Measurements from ENCODE around the gene SLC9A9.

SLC9A9 gene

GRCh38 chr3:143658861-143659260 is 189.4 kb downstream of the SLC9A9 start:
- DNase-seq (ENCODE audit: low read depth), result no peak
- no peak for TF ChIP-seq CTCF (IDR thresholded peaks at IDR 0.05; ENCODE audit: control insufficient read depth, extremely low read depth, insufficient read depth)
- no peak overlapping the region for H3K4me3 ChIP-seq (ENCODE audit: low read depth, low read length)

- no peak for TF ChIP-seq CTCF (IDR thresholded peaks at IDR 0.05; ENCODE audit: control insufficient read depth, extremely low read depth, insufficient read depth)
- H3K4me3 ChIP-seq (ENCODE audit: low read depth, low read length), result no peak overlapping the region
- no peak for DNase-seq (ENCODE audit: low read depth)
Measured at GRCh38 chr3:143658116-143658515, 190.2 kb downstream of the SLC9A9 start.

- DNase-seq (ENCODE audit: low read depth), result no peak
- no peak for TF ChIP-seq CTCF (IDR thresholded peaks at IDR 0.05; ENCODE audit: control insufficient read depth, extremely low read depth, insufficient read depth)
- H3K4me3 ChIP-seq (ENCODE audit: low read depth, low read length), result no peak overlapping the region
Measured at GRCh38 chr3:143657391-143657790, 190.9 kb downstream of the SLC9A9 start.

GRCh38 chr3:143654906-143655305 is 193.4 kb downstream of the SLC9A9 start:
- no peak for DNase-seq (ENCODE audit: low read depth)
- no peak for TF ChIP-seq CTCF (IDR thresholded peaks at IDR 0.05; ENCODE audit: control insufficient read depth, extremely low read depth, insufficient read depth)
- no peak overlapping the region for H3K4me3 ChIP-seq (ENCODE audit: low read depth, low read length)

GRCh38 chr3:143653935-143654334 is 194.3 kb downstream of the SLC9A9 start:
- no peak overlapping the region for H3K4me3 ChIP-seq (ENCODE audit: low read depth, low read length)
- DNase-seq (ENCODE audit: low read depth), result no peak
- TF ChIP-seq CTCF (IDR thresholded peaks at IDR 0.05; ENCODE audit: control insufficient read depth, extremely low read depth, insufficient read depth), result no peak

GRCh38 chr3:143653493-143653892 is 194.8 kb downstream of the SLC9A9 start:
- no peak for DNase-seq (ENCODE audit: low read depth)
- no peak overlapping the region for H3K4me3 ChIP-seq (ENCODE audit: low read depth, low read length)
- TF ChIP-seq CTCF (IDR thresholded peaks at IDR 0.05; ENCODE audit: control insufficient read depth, extremely low read depth, insufficient read depth), result no peak

- DNase-seq (ENCODE audit: low read depth), result no peak
- no peak for TF ChIP-seq CTCF (IDR thresholded peaks at IDR 0.05; ENCODE audit: control insufficient read depth, extremely low read depth, insufficient read depth)
- H3K4me3 ChIP-seq (ENCODE audit: low read depth, low read length), result no peak overlapping the region
Measured at GRCh38 chr3:143652118-143652517, 196.2 kb downstream of the SLC9A9 start.
